HG03442 (cell line): Measurements from ENCODE around the gene DKC1.
A peak's percentile ranks its signal among the peaks of the same experiment; 100 is the strongest.
"Not testable (repeated sequence)": the region's sequence is repeated elsewhere in the genome, so short reads cannot be mapped to it uniquely, and the experiment has no call there.

Experiments
- ATAC-seq: cut with Tn5 transposase; IDR thresholded peaks from one replicate; pipeline ENCODE4 v1.9.1; 2021; ENCODE audit warnings: mild to moderate bottlenecking, moderate library complexity; ENCODE audit not compliant: unreplicated experiment

DKC1 gene

GRCh38 chrX:154785716-154786115 is 23.1 kb downstream of the DKC1 start:
- ATAC-seq = no peak

GRCh38 chrX:154791467-154791866 is 28.8 kb downstream of the DKC1 start:
- no peak for ATAC-seq

GRCh38 chrX:154791939-154792338 is 29.3 kb downstream of the DKC1 start:
- ATAC-seq = no peak

GRCh38 chrX:154793084-154793795 is 30.6 kb downstream of the DKC1 start:
- no peak for ATAC-seq

- ATAC-seq = no peak
Measured at GRCh38 chrX:154795016-154795415, 32.4 kb downstream of the DKC1 start.

- ATAC-seq = no peak
Measured at GRCh38 chrX:154797006-154797405, 34.3 kb downstream of the DKC1 start.

- no peak for ATAC-seq
Measured at GRCh38 chrX:154799556-154800348, 37.1 kb downstream of the DKC1 start.

GRCh38 chrX:154800478-154801210 is 38.0 kb downstream of the DKC1 start:
- no peak for ATAC-seq

- ATAC-seq = no peak
Measured at GRCh38 chrX:154802947-154803346, 40.3 kb downstream of the DKC1 start.

DNA sequence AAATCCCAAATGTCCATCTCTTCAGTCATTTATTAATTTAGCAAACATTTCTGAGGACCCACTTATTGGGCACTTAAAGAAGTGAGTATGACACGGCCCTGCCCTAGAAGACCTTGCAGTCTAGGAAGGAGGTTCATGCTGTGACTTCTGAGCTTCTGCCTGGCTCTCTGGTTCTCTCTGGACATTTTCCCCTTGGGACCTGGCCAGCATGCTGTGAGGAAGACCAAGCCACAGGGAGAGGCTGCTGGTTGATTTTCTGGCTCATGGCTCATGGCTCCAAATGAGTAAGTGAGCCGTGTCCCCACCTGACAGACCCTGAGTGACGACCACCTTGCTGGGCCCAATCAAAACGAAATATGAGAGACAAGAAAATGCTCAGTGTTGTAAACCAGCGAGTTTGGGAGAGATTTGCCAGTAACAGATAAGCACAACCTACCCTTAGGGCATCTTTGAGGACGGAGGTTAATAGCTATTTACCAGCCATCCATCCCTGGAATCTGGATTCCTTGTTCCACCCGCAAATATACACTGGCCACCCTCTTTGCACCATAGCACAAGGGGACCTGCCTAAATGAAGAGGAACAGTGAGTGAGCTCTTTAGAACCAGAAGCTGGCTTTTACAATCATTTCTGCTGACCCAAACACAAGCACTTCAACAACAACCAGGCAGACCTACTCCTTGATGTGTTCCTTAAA is 41.7 kb downstream of the DKC1 start:
- ATAC-seq = no peak

- ATAC-seq = peak; percentile 93
Measured at GRCh38 chrX:154804957-154805695, 42.5 kb downstream of the DKC1 start, which contains the start of gene MPP1. Gene MPP1, minus strand, starts transcription at chrX:154805485. Its CDS starts 112 bp downstream, at chrX:154805373.

DNA sequence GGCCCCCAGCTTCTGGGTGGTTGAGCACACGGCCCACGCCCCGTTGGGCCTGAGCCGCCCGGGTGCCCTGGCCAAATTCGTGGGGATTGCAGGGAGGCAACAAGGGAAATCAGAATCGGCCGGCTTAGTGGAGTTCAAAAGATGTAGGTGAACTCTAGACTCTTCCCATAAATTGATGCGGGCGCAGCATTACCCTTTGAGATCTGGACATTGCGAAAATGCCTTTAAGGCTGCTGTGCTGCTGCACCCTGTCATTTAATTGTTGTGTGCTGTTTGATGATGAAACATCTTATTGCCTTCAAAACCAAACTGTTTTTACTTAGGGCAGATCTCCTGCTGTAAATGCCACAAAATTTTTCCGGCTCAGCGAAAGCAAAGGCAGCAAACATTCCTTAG is 43.0 kb downstream of the DKC1 start:
- no peak for ATAC-seq

DNA sequence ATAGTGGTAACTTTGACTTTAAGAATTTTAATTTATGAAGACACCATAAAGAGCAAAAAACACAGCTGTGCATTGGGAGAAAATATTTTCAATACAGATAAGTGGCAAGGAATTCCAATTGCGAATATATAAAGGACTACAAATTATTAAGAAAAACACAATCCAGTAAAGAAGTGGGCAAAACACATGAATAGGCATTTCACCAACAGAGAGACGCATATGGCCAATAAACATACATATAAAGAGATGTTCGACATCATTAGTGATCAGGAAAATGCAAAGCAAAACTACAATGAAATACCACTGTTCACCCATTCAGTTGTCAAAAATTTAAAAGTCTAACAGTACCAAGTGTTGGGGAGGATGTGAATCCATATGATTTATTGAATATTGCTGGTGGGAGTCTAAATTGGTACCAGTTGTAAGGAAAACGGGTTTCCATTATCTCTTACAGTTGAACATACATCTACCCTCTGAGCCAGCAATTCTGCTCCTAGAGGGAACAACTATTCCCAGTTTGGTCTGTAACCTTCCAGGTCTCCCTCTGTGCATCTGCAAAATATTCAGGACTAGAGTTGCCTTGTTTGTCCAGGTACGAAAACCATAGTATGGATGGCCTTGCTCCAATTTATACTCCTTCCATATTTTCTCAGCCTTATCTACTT is 44.3 kb downstream of the DKC1 start:
- ATAC-seq = no peak

GRCh38 chrX:154809939-154810665 is 47.4 kb downstream of the DKC1 start:
- ATAC-seq = no peak

GRCh38 chrX:154812341-154813101 is 49.9 kb downstream of the DKC1 start:
- no peak for ATAC-seq

- ATAC-seq = no peak
Measured at GRCh38 chrX:154813801-154814200, 51.1 kb downstream of the DKC1 start.

DNA sequence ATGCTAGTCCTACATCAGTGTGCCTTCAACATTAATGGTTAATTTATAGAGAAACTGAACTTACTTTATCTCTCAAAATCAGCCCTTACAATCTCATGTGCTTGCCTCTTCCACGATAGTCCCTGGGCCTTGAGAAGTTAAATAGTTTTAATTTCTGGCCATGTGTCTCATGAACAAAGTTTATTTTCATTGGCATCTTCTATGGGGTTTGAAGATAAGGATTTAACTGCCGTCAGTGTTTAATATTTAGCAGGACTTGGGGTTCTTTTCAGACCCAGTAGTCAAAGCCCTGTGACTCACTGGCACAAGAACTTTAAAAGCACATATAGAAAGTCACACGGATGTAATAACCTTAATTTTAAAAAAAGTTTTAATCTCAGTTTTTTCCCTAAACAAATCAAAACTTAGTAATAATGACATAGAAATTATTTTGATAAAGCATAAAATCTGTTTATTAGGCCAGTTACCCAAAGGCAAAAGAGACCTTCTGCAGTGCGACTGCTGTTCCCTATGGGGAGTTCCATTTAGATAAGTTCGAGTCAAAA is 52.7 kb downstream of the DKC1 start:
- no peak for ATAC-seq

GRCh38 chrX:154816326-154816898 is 53.7 kb downstream of the DKC1 start:
- not testable (repeated sequence) for ATAC-seq
